Measurements from ENCODE around the gene MT1M. TPM values are rescaled to one million over a fixed set of nuclear protein-coding genes. Genes with fewer than 3 reads are reported as not detected.
"Not testable (repeated sequence)": the region's sequence is repeated elsewhere in the genome, so short reads cannot be mapped to it uniquely, and the experiment has no call there.

The MT1M gene
- total RNA-seq, 4 donors from 2014 or later = 3.7 to 74.9 (median 14.9) TPM

DNA sequence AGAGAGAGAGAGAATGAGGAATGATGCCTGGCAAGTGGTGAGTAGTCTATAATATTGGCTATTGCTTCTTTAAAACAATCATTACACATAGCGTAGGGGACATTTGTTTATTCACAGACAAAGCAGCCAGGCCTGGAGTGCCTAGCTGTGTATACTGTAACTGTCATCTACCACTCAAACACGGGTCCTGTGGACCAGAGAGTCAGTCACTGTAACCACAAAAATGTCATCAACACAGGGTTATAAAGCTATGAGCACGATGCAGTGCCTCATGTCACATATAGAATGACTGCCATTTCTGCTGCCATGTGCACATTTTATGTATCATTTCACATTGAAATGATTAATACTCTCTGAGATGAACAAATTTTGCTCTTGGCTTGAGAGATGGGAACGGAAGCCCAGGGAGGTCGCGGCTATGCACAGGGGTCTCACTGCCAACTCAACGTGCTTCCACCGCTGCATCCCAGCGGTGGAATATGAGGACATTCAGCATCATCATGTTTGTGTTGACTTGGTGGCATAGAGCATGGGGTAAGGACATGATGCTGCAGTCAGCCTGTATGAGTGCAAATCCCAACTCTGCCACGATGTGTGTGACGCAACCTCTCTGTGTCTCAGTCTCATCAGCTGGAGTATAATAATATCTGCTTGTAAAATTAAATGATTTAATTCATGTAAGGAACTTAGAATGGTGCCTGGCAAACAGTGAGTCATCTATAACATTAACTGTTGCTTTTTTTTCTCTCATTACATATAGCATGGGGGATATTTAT is 40.5 kb downstream of the MT1M start:
- TF ChIP-seq POLR2A (IDR thresholded peaks at IDR 0.05; ENCODE audit: low read depth) (no peak), POLR2AphosphoS5 (IDR thresholded peaks at IDR 0.05) (no peak), EP300 (IDR thresholded peaks at IDR 0.05) (no peak)
- TF ChIP-seq, protein P1, sequence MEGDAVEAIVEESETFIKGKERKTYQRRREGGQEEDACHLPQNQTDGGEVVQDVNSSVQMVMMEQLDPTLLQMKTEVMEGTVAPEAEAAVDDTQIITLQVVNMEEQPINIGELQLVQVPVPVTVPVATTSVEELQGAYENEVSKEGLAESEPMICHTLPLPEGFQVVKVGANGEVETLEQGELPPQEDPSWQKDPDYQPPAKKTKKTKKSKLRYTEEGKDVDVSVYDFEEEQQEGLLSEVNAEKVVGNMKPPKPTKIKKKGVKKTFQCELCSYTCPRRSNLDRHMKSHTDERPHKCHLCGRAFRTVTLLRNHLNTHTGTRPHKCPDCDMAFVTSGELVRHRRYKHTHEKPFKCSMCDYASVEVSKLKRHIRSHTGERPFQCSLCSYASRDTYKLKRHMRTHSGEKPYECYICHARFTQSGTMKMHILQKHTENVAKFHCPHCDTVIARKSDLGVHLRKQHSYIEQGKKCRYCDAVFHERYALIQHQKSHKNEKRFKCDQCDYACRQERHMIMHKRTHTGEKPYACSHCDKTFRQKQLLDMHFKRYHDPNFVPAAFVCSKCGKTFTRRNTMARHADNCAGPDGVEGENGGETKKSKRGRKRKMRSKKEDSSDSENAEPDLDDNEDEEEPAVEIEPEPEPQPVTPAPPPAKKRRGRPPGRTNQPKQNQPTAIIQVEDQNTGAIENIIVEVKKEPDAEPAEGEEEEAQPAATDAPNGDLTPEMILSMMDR (IDR thresholded peaks at IDR 0.05) = no peak

DNA sequence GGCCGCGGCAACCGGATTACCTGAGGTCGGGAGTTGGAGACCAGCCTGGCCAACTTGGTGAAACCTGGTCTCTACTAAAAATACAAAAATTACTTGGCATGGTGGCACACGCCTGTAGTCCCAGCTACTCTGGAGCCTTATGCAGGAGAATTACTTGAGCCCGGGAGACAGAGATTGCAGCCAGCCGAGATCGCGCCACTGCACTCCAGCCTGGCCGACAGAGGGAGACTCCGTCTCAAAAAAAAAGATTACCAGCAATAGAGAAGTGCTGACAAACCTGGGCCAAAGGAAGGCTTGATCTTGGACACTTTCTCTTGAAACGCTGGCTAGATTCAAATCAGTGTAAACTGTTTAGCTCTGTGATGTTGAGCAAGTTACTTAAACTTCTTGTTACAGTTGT is 41.5 kb downstream of the MT1M start:
- WGBS = 55% methylated on average over 9 of the region's 12 CpGs
- Histone ChIP-seq H3K4me3 (no peak overlapping the region), H3K27me3 (peaks cover 0 to 85% (median 25%) of the 10 kb centered on the region in 4 donors), H3K9me3 (no peaks in the 10 kb centered on the region), H3K4me1 (peaks cover 11 to 25% (median 20%) of the 10 kb centered on the region in 4 donors), H3K36me3 (no peaks in the 10 kb centered on the region), H3K27ac (replicated peaks in 1 of 4) (no peak overlapping the region)
- no peak for DNase-seq (ENCODE audit: extremely low spot score)
- no peak for TF ChIP-seq POLR2AphosphoS5 (IDR thresholded peaks at IDR 0.05)
- TF ChIP-seq EP300 (IDR thresholded peaks at IDR 0.05) = no peak
- TF ChIP-seq, protein P1 (IDR thresholded peaks at IDR 0.05) = peak; percentile 58 to 67 (median 67)
- no peak for TF ChIP-seq POLR2A (IDR thresholded peaks at IDR 0.05; ENCODE audit: low read depth)
- intact Hi-C loops (cut with DNase I) = loop anchor here (2.0 kb wide), 1 partner anchor 29 kb away; no protein-coding TSS in a partner anchor

More for the DNA sequence above, 40.5 kb downstream of the MT1M start:
- intact Hi-C loops (cut with DNase I) = loop anchor here (2.0 kb wide), 1 partner anchor 30 kb away; no protein-coding TSS in a partner anchor
- peaks cover 14 to 32% (median 24%) of the 10 kb centered on the region in 4 donors for H3K4me1 ChIP-seq
- peaks cover 3 to 95% (median 35%) of the 10 kb centered on the region in 4 donors for H3K27me3 ChIP-seq
- H3K27ac ChIP-seq (replicated peaks in 1 of 4) = no peak overlapping the region
- 85% methylated on average over 11 of the region's 11 CpGs for WGBS
- H3K4me3 ChIP-seq = no peak overlapping the region
- H3K36me3 ChIP-seq = no peaks in the 10 kb centered on the region
- H3K9me3 ChIP-seq = no peaks in the 10 kb centered on the region
- DNase-seq (ENCODE audit: extremely low spot score) = no peak

DNA sequence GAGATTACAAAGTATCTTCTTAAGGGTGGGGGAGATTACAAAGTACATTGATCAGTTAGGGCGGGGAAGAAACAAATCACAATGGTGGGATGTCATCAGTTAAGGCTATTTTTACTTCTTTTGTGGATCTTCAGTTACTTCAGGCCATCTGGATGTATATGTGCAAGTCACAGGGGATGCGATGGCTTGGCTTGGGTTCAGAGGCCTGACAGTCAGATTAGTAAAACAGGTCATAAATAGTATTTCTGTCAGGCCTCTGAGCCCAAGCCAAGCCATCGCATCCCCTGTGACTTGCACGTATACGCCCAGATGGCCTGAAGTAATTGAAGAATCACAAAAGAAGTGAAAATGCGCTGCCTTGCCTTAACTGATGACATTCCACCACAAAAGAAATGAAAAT is 42.1 kb downstream of the MT1M start:
- H3K9me3 ChIP-seq; intact Hi-C loops (cut with DNase I); DNase-seq (ENCODE audit: extremely low spot score); H3K27ac ChIP-seq (replicated peaks in 1 of 4); H3K36me3 ChIP-seq; H3K4me3 ChIP-seq: not testable (repeated sequence)
- WGBS = 90% methylated on average over 6 of the region's 6 CpGs
- peaks cover 0 to 78% (median 19%) of the 10 kb centered on the region in 4 donors for H3K27me3 ChIP-seq
- peaks cover 8 to 19% (median 15%) of the 10 kb centered on the region in 4 donors for H3K4me1 ChIP-seq

DNA sequence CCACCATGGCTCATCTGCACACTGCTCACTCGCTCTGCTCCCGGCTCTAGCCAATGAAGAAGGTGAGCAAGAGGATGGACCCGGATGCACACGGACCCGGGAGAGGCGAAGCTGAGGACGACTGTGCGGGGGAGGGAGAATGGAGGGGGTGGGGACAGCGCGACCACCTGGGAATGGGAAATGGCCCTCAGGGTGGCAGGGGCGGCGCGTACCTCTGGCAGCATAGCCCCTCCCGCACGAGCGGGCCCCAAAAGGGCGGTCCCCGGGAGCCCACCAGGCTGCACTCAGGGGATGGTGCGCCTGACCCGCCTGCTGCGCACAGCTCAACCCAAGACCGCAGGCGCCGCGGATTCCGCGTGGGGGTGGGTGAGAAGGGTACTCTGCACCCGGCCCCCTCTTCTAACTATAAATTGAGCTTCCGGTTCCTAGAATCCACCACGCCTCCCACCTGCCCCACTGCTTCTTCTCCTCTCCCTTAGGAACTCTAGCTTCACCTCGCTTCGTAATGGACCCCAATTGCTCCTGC is 43.3 kb downstream of the MT1M start:
- H3K9me3 ChIP-seq = no peaks in the 10 kb centered on the region
- no peak overlapping the region for H3K27ac ChIP-seq (replicated peaks in 1 of 4)
- intact Hi-C loops (cut with DNase I) = no loop called here
- H3K27me3 ChIP-seq = peaks cover 0 to 67% (median 10%) of the 10 kb centered on the region in 4 donors
- no peak for TF ChIP-seq EP300 (IDR thresholded peaks at IDR 0.05)
- TF ChIP-seq, protein P1 (IDR thresholded peaks at IDR 0.05) = no peak
- no peak for TF ChIP-seq POLR2AphosphoS5 (IDR thresholded peaks at IDR 0.05)
- no peak for TF ChIP-seq POLR2A (IDR thresholded peaks at IDR 0.05; ENCODE audit: low read depth)
- WGBS = 12% methylated on average over 7 of the region's 32 CpGs
- H3K4me1 ChIP-seq = peaks cover 9 to 14% (median 11%) of the 10 kb centered on the region in 4 donors
- H3K36me3 ChIP-seq = no peaks in the 10 kb centered on the region
- peak overlapping the region; percentile 3 to 30 (median 19) for H3K4me3 ChIP-seq
- no peak for DNase-seq (ENCODE audit: extremely low spot score)

DNA sequence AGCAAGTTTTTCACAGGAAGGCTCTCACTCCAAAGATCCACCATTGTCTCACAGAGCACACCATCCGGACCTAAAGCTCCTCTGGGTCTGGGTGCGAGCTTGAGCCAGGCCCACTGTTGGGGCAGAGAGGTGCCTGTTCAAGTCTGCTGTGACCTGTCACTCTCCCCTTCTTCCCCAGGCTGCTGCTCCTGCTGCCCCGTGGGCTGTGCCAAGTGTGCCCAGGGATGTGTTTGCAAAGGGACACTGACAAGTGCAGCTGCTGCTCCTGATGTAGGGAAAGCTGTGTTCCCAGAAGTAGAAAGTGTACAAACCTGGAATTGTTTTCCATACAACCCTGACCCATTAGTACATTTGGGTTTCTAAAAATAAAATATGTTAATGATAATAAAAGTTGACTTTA is 45.0 kb downstream of the MT1M start:
- H3K9me3 ChIP-seq = no peaks in the 10 kb centered on the region
- whole genome bisulfite sequencing = 80% methylated on average over 3 of the region's 3 CpGs
- TF ChIP-seq EP300 (IDR thresholded peaks at IDR 0.05) = no peak
- TF ChIP-seq, protein P1 (IDR thresholded peaks at IDR 0.05) = no peak
- no peak for TF ChIP-seq POLR2AphosphoS5 (IDR thresholded peaks at IDR 0.05)
- no peak for TF ChIP-seq POLR2A (IDR thresholded peaks at IDR 0.05; ENCODE audit: low read depth)
- H3K27ac ChIP-seq (replicated peaks in 1 of 4) = no peak overlapping the region
- peaks cover 19 to 25% (median 24%) of the 10 kb centered on the region in 4 donors for H3K4me1 ChIP-seq
- H3K36me3 ChIP-seq = no peaks in the 10 kb centered on the region
- peaks cover 0 to 49% (median 10%) of the 10 kb centered on the region in 4 donors for H3K27me3 ChIP-seq
- no peak for DNase-seq (ENCODE audit: extremely low spot score)
- no peak overlapping the region for H3K4me3 ChIP-seq
- intact Hi-C loops (cut with DNase I) = no loop called here

All from esophagus muscularis mucosa (tissue), 4 donors.